Ishikawa (cell line): ENCODE measurements around the gene ANKRD16.

Experiments used
- CREB1 ChIP-seq: IDR thresholded peaks from 2 replicates; pipeline ENCODE4 v1.6.1; 2012; ENCODE audit warnings: low read depth
- EP300 ChIP-seq: IDR thresholded peaks from 2 replicates; pipeline ENCODE4 v1.6.1; 2012; ENCODE audit warnings: borderline replicate concordance
- FOXM1 ChIP-seq: IDR thresholded peaks from 2 replicates; pipeline ENCODE4 v1.6.1; 2012; ENCODE audit warnings: low read depth, borderline replicate concordance
- RAD21 ChIP-seq: IDR thresholded peaks from 2 replicates; pipeline ENCODE4 v1.6.1; 2012; ENCODE audit warnings: low read depth
- TAF1 ChIP-seq: IDR thresholded peaks from 2 replicates; pipeline ENCODE4 v1.6.1; 2012; ENCODE audit warnings: low read depth, mild to moderate bottlenecking

DNA sequence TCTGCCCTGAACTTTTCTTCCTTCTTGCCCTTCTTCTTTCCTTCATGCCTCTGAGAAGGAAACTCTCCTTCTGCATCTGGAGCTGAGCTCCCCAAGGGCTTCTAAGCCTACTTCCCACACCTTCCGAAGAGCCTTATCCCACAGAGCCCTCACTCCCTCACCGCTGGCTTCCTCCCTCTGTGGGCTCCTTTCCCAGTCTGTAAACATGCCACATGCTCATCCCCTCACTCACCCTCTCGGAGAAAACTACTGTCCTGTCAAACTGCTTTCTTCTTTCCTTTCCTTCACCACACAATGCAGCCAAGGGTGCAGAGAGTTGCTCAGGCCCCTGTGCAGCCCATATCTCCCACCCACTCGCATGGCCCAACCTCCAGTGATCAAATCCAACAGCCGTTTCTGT, 18.1 kb downstream of the ANKRD16 start:
- TF ChIP-seq EP300 (no peak), FOXM1 (no peak), RAD21 (no peak), CREB1 (no peak), TAF1 (no peak)
